Activated CD8-positive, alpha-beta memory T cell treated with anti-CD3 and anti-CD28 coated beads, Interleukin-2, amount 50 U/mL, for 24 hours (primary cell): ENCODE data around the gene FGF14.

Experiments used
- DNase-seq: peaks from one replicate; pipeline ENCODE4 v3.0.0-alpha.2; 2020; ENCODE audit errors: extremely low read depth

The FGF14 gene

GRCh38 chr13:101930331-101930730, 471.5 kb downstream of the FGF14 start:
- no peak for DNase-seq

DNA sequence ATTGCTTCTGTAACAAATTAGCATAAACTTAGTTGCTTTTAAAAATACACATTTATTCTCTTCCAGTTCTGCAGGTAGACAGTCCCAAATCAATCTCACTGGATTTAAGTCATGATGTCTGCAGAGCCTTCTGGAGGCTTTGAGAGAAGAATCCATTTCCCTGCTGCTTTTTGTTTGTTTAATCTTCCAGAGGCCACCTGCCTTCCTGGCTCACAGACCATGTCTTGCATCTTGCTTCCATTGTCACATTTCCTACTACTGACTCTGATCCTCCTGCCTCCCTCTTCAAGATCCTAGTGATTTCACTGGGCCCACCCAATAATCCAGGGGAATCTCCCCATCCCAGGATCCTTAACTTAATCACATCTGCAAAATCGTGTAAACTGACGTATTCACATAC, 476.1 kb downstream of the FGF14 start:
- DNase-seq: no peak

DNA sequence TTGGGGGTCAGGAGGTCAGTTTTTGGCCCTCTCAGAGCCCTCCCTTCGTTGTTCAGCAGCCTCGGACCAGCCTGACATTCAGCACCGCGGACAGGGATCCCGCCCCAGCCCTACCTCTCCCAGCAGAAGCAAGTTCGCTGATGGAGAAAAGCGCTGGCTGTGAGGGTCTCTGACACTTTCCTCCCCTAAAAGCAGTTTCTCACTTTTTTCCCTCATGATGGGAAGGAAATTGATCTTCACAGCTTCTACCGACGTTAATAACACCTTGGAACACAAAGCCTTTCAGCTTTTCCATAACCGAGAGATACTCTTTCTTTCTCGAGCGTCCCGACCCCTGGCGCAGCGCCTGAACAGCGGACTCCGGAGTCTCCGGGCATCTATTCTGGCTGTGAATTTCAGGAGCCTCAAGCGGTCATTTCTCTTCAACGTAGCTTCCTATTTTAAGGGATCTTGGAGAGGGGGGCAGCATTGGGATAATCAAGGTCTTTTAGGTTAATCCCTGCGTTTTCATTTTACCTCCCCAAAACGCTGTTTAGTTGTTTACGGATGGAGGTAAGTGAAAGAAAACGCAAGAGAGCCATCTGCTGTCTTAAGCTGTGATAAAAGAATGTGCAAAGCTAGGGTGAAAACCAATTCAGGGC, 482.2 kb downstream of the FGF14 start:
- DNase-seq: no peak

DNA sequence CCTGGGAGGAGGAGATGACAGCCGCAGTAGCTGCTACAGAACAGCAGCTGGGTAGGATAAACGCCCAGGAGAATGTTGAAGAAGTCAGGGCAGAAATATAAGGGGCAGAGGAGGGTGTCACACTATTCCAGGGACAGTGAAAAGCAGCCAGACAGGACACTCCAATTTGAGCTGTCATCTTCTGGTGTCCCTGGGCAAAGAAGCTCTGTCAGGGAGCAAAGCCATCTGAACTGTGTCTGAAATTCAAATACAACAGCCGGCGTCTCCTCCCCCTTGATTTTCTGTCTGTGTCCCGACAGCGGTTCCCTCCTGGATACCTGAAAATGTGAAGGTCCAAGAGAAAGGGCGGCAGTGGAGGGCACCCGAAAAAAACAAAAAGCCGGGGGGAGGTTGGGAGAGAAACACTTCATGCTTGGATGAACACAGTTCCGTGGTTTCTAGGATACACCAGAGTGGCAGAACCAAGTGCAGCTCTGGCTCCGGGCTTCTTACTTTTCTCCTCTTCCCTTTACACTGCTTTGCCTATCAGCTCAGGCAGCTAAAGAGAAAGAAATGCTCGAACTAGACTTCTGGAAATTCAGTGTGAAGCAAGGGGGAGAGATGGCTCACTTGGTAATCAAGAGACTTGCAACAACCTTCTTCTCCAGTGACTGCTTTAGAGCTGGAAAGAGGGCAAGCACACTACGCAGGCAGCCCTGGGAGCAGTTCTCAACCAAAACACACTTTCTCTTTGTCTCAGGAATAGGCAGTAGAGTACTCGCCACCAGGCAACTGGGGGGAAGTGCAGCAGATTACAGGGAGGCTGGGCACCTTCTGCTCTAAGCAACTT, 483.8 kb downstream of the FGF14 start:
- no peak for DNase-seq

DNA sequence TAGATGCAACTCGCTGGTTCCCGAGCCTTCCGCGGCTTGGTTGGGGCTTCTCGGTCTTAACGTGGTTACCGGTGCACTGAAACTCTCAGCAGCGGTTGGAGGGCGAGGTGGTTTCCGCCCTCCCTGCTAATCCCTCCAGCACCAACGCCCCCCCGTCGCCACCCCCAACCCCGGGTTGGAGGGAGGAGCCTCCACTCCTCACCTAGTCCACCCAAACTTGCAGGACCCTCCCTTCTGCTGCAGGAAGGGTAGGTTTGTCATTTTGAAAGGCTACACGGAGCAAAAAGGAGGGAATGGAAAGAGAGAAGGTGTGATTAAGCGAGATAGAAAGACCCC, 484.4 kb downstream of the FGF14 start:
- DNase-seq: no peak

DNA sequence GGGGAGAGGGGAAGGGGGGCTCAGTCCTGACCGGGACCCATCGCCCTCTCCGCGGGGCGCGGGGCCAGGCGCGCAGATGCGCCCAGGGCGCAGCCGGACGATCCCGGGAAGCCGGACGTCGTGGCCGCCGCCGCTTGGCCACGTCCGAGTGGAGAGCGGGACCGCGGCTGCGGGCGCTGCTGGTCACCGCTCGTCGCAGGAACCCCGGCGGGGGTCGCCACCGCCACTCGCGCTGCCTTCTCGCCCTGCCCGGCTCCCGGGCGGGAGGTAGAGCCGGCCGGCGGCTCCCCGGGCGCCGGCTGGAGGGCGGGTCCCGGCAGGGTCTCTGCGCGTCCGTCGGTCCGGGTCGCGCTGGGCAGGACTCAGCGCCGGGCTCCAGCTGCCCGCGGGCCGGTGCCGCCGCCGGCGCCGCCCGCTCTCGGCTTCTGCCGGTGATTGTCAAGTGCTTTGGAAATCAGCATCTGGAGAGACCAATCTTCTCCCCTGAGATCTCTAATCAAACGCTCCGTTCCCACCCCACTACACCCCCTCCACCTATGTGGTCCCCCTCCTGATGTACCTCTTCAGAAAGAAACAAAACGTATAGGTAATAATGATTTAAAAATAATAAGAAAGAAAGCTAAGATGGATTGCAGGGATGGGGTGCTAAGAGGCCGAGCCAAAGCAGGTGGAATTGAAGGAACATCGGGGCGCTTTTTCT, 484.9 kb downstream of the FGF14 start:
- DNase-seq: no peak

DNA sequence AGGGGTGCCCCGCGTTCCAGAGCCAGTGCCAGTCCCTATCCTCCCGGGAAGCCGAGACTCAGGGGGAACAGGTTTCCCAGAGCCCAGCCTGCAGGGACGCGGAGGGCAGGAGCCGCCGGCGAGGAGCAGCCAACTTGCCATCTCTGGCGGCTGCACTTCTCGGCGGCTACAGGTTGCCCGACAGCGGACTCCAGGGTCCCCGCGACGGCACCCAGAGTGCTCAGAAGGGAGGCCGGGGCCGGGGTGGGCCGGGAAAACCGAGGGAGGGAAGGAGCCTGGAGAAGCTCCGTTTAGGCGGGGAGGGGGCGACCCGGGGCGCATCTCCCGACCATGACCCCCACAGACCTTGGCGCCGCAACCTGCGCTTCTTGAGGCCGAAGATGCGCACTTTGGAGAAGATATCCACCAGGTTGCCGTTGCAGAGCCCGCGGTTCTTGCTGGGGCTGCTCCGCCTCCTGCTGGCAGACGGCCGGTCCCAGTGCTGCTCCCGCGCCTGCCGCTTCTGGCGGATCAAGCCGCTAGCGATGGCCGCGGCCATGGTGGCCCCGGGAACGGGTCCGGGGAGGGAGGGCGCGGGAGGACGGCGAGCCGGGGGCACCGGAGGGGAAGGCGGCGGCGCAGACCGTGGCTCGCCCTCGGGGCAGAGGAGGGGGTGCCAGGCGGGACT, 485.6 kb downstream of the FGF14 start:
- DNase-seq: no peak

DNA sequence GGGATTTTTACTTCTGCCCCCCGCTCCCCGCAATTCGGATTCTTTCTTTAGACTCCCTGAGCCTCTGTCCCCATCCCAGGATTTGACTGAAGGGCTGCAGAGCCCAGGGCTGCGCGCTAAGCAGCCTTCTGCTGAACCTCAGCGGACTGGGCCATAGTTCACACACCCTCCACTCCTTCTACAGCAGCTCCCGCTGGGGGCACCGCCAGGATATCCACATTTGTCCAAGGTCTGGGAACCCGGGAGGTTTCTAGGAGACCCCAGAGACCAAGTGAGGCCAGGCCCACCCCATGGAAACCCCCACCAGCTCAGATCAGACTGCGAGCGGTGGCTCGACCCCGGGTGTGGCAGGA, 486.1 kb downstream of the FGF14 start:
- DNase-seq: no peak

- DNase-seq: no peak
Observed at GRCh38 chr13:101915331-101915730, 486.5 kb downstream of the FGF14 start.

- DNase-seq: no peak
Observed at GRCh38 chr13:101911752-101912151, 490.1 kb downstream of the FGF14 start.

DNA sequence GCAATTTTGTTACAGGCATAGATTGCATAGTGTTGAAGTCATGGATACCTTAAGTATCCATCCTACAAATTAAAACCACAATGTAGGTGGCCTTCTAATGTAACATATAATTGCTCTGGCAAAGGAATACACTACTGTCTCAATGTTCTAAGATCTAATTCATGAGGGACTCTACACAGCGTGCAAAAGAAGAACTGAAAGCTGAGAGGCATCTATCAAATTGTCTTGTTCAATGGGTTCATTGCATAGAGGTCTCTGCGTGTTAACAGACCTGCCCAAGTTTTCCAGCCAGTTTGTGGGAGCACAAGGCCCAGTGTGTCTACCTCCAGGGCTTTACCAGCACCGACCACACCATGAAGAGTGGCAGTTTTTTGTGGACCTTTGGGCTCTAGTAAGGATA, 498.0 kb downstream of the FGF14 start:
- DNase-seq: no peak

DNA sequence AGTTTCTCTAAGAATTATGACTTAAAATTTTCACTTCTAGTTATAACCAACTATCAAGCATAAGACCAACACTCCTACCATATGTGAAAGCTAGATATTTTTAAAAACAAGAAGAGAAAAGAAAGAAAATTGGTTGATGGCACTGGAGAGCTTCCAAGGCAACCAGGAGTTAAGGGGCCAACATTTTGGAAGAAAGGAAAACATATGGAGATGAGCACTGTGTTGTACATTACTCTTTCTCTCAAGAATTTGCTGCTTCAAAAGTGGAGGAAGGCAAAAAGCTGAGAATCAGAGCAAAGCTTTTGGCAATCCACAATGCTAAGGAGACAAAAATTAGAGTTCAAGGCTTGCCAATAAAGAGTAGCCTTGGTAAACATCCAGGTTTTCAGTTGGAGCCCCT, 503.2 kb downstream of the FGF14 start:
- no peak for DNase-seq

DNA sequence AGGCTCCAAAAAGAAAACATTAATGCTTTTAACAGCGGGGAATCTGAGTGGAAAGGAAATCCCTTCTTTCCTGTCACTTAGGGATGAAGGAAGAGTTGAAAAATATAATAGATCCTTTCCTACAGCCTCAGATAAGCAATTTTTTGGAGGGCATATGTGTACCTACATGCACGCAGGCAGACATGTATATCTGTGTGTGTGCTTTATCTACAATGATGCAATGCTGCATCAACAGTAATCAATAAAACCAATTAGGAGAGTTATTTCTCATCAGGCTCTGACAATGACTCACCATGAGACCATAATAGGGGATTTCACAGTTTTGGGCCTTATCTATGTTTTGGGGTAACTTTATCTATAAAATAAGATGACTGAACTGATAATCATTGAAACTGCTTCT, 505.3 kb downstream of the FGF14 start:
- DNase-seq: no peak

DNA sequence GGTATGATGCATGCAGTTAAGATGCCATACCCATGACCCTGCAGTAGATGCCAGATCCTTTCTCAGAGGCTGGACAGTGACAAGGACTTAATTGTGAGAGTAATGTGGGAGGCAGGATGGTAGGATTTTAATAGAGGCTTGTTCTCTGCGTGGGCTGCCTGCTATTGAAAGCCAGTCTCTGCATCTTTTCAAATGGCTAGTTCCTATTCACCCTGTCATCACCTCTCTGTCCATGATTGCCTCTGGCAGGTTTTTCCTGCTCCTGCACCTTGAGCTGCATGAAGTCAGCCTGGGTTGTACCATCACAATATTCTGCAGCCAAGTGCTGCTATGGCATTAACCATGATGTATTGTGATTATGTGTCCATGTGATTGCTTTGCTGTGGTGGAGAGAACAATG, 508.8 kb downstream of the FGF14 start:
- no peak for DNase-seq

DNA sequence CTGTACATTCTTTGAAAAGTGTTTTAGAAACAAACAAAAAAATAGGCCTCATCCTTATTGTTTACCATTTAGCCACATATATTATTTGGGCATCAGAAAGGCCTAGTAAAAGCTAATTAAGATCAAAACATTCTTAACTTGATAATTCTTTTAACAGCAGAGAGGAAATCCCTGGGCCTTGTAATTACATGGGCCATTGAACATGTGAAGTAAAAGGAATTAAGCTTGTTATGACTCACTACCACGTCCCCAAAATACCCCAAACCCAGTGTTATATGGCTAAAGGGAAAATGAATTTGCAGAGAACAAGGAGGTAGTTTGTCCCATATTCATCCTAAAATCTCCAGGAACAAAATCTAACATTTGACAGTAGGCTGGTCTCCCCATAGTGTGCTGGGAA, 509.6 kb downstream of the FGF14 start:
- no peak for DNase-seq

DNA sequence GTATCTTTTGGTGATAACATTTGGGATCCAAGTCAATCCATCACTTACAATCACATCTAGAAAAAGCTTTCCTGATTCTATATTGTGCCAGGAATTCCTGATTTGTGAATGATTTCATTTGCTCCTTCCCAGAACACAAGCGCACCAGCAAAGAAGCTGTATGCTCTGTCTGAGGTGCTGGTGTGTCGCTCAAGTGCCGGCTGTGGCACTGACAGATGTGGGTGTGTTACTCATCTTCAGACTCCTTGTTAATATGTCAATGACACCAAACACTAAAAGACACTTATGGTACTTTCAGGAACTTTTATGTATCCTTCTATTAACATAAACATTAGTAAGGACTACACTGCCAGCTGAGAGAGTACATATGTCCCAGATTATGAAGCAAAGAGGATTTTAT, 520.3 kb downstream of the FGF14 start:
- no peak for DNase-seq

GRCh38 chr13:101880581-101880980, 521.3 kb downstream of the FGF14 start:
- no peak for DNase-seq

- DNase-seq: no peak
Observed at GRCh38 chr13:101876951-101877350, 524.9 kb downstream of the FGF14 start.

GRCh38 chr13:101875717-101876393, 526.0 kb downstream of the FGF14 start:
- no peak for DNase-seq

- no peak for DNase-seq
Observed at GRCh38 chr13:101875091-101875490, 526.8 kb downstream of the FGF14 start.

DNA sequence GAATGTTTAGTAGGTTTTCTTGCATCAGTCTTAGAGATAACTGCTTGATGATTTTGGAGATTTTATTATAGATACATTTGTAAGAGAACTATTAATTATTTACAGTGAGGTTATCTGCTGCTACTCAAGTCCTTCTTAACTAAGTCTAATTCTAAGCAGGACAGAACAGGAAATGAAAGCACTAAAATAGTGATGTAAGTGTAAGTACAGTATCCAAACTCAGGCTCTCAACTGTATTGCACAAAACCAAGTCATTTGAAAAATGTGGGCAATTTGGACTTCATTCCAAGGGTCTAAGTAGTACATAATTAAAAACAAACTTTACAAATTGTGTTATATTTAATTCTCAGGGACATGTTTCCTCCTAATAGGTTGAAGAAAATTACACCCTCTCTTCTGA, 532.3 kb downstream of the FGF14 start:
- no peak for DNase-seq
